IPS DF 6.9 (cell line): ENCODE data around the gene PRXL2B.
"Not testable (repeated sequence)": the region's sequence is repeated elsewhere in the genome, so short reads cannot be mapped to it uniquely, and the experiment has no call there.

ENCODE experiments used
- DNase-seq: peaks from one replicate; pipeline ENCODE4 v3.0.0-alpha.2; 2013; ENCODE audit warnings: low read depth, low spot score
- H3K27ac ChIP-seq: one replicate; pipeline ENCODE4 v1.5.1; 2013; ENCODE audit warnings: low read length, control low read depth
- H3K27me3 ChIP-seq: 2 replicates; pipeline ENCODE4 v1.6.1; 2013; ENCODE audit warnings: mild to moderate bottlenecking, low read length; ENCODE audit not compliant: control insufficient read depth, insufficient read depth
- H3K36me3 ChIP-seq: 2 replicates; pipeline ENCODE4 v1.6.1; 2013; ENCODE audit warnings: low read length; ENCODE audit not compliant: control insufficient read depth, insufficient read depth
- H3K4me1 ChIP-seq: 2 replicates; pipeline ENCODE4 v1.6.1; 2013; ENCODE audit warnings: low read length; ENCODE audit not compliant: control insufficient read depth, insufficient read depth
- H3K4me3 ChIP-seq: 2 replicates; pipeline ENCODE4 v1.5.1; 2013; ENCODE audit warnings: mild to moderate bottlenecking, low read length
- H3K9me3 ChIP-seq: 2 replicates; pipeline ENCODE4 v1.6.1; 2013; ENCODE audit warnings: low read length, inconsistent platforms; ENCODE audit not compliant: control insufficient read depth, insufficient read depth
- WGBS: extraction: QIAGEN DNeasy Blood & Tissue Kit; methylation state at CpG from one replicate; pipeline ENCODE4 v1.1.7; 2013; ENCODE audit warnings: mixed read lengths, missing lambda C conversion rate; ENCODE audit not compliant: insufficient read length, insufficient coverage; 5-methylcytosine and 5-hydroxymethylcytosine counted together

Gene PRXL2B

DNA sequence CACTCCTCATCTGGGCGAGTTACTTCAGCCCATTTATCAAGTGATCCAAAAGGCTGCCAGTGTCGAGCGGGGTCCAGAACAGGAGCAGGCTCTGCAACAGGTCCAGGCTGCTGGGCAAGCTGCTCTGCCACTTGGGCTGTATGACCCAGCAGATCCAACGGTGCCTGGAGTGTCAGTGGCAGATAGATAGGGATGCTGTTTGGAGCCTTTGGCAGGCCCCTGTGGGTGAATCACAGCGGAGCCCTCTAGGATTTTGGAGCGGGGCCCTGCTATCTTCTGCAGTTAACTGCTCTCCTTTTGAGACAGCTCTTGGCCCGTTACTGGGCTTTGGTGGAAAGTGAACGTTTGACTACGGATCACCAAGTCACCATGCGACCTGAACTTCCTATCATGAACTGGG is 38.7 kb downstream of the PRXL2B start:
- Histone ChIP-seq H3K4me3 (no peak overlapping the region), H3K36me3 (no peaks in the 10 kb centered on the region), H3K4me1 (no peaks in the 10 kb centered on the region), H3K27ac (no peak overlapping the region), H3K9me3 (peaks cover 23% of the 10 kb centered on the region), H3K27me3 (no peaks in the 10 kb centered on the region)
- no peak for DNase-seq
- no CpG with 5 or more reads among the region's 10 CpGs for WGBS

DNA sequence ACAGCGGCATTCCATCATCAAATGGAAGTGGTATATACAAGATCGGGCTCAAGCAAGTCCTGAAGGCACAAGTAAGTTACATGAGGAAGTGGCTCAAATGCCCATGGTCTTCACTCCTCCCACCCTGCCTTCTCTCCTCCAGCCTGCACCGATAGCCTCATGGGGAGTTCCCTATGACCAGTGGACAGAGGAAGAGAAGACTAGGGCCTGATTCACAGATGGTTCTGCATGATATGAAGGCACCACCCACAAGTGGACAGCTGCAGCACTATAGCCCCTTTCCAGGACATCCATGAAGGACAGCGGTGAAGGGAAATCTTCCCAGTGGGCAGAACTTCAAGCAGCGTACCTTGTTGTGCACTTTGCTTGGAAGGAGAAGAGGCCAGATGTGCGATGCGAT is 39.2 kb downstream of the PRXL2B start:
- WGBS: no CpG with 5 or more reads among the region's 7 CpGs
- H3K36me3 ChIP-seq, H3K4me1 ChIP-seq, H3K27me3 ChIP-seq, DNase-seq, H3K27ac ChIP-seq, H3K4me3 ChIP-seq: not testable (repeated sequence)
- H3K9me3 ChIP-seq: peaks cover 25% of the 10 kb centered on the region

DNA sequence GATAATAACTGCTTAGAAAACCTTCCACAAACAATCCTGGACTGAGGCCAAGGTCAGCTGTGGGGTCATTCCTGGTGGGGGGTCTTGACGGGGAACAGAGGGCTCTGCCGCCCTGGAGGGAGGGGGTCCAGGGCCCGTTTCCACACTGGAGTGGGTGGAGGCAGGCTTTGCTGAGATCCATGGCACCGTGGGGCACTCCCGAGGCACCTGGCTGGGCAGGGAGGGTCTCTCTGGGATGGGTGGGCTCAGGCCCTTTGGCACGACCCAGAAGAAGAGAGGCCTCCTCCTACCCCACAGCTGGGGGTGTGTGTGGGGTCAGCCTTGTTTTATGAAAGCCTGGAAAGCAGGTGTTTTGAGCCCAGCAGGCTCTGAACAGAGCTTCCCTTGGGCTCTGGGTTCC is 41.2 kb downstream of the PRXL2B start:
- DNase-seq: no peak
- Histone ChIP-seq H3K27me3 (no peaks in the 10 kb centered on the region), H3K9me3 (peaks cover 35% of the 10 kb centered on the region), H3K36me3 (no peaks in the 10 kb centered on the region), H3K4me3 (no peak overlapping the region), H3K27ac (no peak overlapping the region), H3K4me1 (no peaks in the 10 kb centered on the region)
- no CpG with 5 or more reads among the region's 6 CpGs for WGBS

DNA sequence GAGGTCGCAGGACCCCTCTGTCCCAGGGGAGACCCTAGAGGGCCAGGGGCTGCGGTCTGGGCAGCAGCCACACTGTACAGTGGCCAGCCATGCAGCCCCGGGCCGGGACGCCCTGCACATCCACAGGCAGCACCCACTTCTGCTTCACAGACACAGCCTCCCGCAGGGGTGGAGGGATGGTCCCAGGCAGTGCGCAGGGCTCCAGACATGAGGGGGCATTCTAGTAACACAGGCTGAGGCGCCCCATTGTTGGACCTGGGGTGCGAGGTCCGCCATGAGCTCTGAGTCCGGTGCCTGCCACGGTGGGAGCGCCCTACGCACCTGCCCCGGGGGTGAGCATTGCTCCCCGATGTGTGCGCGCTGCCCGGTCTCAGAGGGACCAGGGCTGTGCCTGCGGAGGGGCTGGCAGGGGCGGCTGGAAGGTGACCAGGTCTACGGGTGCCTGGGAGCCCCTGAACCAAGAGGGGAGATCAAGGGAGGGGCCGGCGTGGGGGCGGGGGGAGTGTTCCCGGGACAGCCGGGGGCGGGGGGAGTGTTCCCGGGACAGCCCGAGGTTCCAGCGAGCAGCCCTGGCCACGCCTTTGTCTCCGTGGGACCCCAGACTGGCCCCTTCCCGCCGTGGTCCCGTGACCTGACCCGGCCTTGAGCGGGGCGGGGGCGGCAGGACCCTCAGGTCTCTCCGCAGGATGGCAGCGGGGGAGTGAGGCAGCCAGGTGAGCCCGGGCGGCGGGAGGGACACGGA is 41.8 kb downstream of the PRXL2B start:
- Histone ChIP-seq H3K4me3 (no peak overlapping the region), H3K27ac (no peak overlapping the region), H3K36me3 (no peaks in the 10 kb centered on the region), H3K9me3 (peaks cover 39% of the 10 kb centered on the region), H3K27me3 (no peaks in the 10 kb centered on the region), H3K4me1 (no peaks in the 10 kb centered on the region)
- WGBS: no CpG with 5 or more reads among the region's 46 CpGs
- no peak for DNase-seq

DNA sequence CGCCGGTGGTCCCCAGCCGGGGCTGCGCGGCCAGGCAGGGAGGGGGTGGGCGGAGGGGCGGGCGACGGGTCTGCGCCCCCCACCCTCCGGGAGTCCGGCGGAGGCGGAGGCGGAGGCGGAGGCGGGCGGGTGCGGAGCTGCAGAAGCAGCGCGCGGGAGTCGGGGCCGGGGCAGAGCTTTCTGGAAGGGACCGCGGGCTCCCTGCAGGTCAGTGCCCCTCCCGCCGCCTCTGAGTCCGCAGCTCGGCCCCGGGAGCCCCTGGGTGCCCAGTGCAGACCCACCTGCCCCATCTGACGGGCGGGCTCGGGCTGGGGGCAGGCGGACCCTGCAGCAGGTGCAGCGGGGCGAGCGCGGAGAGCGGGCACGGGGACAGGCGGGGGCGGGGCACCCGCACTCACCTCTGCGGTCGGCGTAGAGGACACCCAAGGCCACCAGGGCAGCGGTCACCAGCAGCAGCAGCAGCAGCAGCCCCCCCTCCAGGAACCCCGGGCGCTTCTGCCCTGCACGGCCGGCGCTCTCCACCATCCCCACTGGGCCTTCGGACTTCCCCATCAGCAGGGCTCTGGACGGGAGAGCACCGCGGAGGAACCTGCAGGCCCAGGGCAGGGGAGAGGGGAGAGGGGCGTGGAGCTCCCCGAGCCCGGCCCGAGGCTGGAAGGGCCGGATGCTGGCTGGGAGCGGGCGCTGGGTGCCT is 42.5 kb downstream of the PRXL2B start:
- no CpG with 5 or more reads among the region's 64 CpGs for WGBS
- no peaks in the 10 kb centered on the region for H3K4me1 ChIP-seq
- H3K36me3 ChIP-seq: no peaks in the 10 kb centered on the region
- DNase-seq: no peak
- no peaks in the 10 kb centered on the region for H3K27me3 ChIP-seq
- H3K4me3 ChIP-seq: no peak overlapping the region
- no peak overlapping the region for H3K27ac ChIP-seq
- peaks cover 41% of the 10 kb centered on the region for H3K9me3 ChIP-seq

DNA sequence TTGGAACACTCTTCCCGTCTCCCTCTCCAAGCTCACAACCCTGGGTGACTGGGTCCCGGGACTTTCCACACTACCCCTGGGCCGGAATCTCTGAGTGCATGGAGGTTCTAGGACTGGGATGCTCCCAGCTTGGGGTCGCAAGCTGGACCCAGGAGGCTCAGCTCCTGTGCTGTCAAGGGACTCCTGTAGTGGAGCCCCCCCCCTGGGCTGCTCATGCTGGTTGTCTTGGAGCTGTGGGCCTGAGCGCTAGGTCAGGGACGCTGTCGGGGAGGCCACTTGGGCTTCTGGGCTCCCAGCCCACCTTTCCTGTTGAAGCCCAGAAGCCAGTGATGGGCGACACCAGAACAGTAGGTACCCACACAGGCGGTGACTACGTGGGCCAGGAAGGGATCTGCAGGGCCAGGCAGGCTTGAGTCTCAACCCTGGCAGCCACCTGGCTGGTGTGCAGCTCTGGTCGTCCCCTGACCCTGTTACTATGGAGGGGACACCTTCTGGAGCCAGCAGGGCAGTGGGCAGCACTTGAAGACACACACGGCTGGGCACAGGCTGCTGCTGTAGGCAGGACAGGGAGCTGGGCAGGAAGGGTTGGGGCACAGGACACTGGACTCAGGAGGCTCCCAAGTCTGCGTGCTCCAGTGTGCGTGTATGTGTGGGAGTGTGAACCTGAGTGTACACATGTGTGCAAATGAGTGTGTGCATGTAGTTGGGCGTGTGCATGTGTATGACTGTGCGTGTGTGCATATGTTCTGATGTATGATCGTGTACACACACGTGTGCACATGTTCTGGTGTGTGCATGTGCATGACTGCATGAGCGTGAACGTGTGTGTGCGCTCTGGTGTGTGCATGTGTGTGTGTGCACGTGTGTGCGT is 43.3 kb downstream of the PRXL2B start:
- Histone ChIP-seq H3K27me3 (no peaks in the 10 kb centered on the region), H3K9me3 (peaks cover 42% of the 10 kb centered on the region), H3K4me1 (no peaks in the 10 kb centered on the region), H3K36me3 (no peaks in the 10 kb centered on the region), H3K27ac (no peak overlapping the region), H3K4me3 (no peak overlapping the region)
- no CpG with 5 or more reads among the region's 23 CpGs for WGBS
- DNase-seq: no peak

DNA sequence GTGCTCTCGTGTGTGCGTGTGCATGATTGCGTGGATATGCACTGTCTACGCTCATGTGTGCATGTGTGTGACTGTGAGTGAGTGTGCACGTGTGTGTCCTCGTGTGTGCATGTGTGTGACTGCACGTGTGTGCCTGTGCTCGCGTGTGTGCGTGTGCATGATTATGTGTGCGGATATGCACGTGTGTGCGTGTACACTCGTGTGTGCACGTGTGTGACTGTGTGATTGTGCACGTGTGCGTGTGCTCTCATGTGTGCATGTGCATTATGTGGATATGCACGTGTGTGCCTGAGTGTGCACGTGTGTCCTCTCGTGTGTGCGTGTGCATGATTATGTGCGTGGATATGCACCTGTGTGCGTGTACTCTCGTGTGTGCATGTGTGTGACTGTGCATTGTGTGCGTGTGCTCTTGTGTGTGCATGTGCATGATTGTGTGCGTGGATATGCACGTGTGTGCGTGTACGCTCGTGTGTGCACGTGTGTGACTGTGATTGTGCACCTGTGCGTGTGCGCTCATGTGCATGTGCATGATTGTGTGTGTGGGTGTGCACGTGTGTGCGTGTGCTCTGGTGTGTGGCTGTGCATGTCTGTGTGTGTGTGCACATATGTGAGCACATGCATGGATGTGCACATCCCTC is 44.0 kb downstream of the PRXL2B start:
- Histone ChIP-seq H3K27ac (no peak overlapping the region), H3K4me1 (no peaks in the 10 kb centered on the region), H3K36me3 (no peaks in the 10 kb centered on the region), H3K27me3 (no peaks in the 10 kb centered on the region), H3K4me3 (no peak overlapping the region), H3K9me3 (peaks cover 45% of the 10 kb centered on the region)
- no CpG with 5 or more reads among the region's 35 CpGs for WGBS
- no peak for DNase-seq

DNA sequence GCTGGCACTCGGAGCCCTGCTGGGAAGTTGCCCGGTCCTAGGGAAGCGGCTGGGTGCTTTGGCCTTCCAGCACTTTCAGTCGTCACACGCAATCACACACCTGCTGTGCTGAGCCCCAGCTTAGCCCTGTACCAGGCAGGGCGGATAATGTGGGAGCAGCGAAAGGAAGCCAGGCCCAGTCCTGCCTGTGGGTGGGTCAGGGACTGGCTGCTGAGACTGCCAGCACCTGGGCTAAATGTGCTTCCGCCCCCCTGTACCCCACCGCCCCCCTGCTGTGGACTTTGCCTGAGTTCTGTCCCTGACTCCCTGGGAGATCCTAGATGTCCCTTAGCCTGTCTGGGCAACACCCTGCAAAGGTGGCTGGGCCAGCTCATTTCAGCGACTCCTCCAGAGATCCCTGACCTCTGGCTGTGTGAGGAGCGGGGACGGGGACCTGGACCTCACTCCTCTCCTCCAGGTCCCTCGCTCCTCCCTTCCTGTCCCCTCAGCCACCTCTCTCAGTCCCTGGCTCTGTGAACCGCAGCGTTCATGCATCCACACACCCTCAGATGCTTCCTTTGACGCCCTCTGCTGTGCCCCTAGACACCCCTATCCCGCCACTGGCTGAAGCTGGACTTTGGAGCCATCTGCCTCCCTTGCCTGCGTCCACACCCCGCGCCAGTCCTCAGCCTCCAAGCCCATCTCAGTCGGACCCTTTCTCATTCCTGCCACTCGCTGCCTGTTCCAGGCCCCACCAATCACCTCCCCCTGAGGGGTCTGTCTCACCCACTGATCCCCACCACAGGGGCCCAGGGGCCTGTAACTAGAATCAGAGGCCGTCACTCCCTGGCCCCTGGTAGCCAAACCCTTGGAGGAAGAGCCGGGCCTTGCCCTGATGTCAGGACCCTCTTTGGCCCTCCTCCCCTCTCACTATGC is 44.8 kb downstream of the PRXL2B start:
- DNase-seq: no peak
- peaks cover 48% of the 10 kb centered on the region for H3K9me3 ChIP-seq
- H3K4me1 ChIP-seq: no peaks in the 10 kb centered on the region
- no peaks in the 10 kb centered on the region for H3K27me3 ChIP-seq
- no peak overlapping the region for H3K27ac ChIP-seq
- WGBS: no CpG with 5 or more reads among the region's 24 CpGs
- no peaks in the 10 kb centered on the region for H3K36me3 ChIP-seq
- no peak overlapping the region for H3K4me3 ChIP-seq

DNA sequence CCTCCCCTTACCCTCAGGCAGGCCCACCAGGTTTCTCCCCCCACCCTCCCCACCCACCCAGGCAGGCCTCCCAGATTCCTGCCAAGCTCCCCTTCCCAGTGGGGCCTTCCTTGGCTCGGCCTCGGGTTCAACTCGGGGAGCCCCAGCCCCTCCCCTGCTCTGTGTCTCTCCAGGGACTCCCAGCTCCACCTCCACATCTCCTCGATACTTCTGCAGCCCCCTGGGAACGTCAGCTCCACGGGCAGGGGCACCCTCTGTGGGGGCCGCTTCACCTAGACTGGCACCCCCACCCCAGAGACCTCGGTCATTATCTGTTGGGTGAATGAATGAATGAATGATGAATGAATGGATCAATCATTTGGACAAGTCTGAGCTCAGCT is 45.5 kb downstream of the PRXL2B start:
- Histone ChIP-seq H3K9me3 (peaks cover 51% of the 10 kb centered on the region), H3K36me3 (no peaks in the 10 kb centered on the region), H3K27ac (no peak overlapping the region), H3K4me3 (no peak overlapping the region), H3K27me3 (no peaks in the 10 kb centered on the region), H3K4me1 (no peaks in the 10 kb centered on the region)
- no CpG with 5 or more reads among the region's 8 CpGs for WGBS
- DNase-seq: no peak
